NCI-H128 (cell line): ENCODE measurements around the gene ZBTB44.
"Not testable (repeated sequence)": the region's sequence is repeated elsewhere in the genome, so short reads cannot be mapped to it uniquely, and the experiment has no call there.

ENCODE experiments used
- DNase-seq: peaks from one replicate; lab custom pipeline; 2025; ENCODE audit not compliant: unreplicated experiment; lab: John Stamatoyannopoulos, UW

ZBTB44 gene

DNA sequence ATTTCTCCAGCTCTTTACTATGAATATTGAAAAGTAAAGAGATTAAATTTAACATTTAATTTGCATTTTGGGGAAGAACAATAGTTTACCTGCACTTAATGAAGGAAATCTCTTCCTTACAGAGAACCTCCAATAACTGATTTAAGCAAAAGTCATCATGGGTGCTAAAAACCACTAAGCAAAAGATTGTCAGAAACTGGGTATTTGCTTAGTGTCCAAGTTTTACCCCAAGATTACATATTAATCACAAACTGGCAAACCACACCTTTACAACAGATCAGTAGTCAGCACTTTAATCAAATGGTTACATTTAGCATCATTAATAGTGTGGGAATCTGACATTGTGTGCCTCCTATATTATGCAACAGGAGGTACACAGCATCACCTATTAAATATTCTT, 2.7 kb downstream of the ZBTB44 start:
- no peak for DNase-seq

DNA sequence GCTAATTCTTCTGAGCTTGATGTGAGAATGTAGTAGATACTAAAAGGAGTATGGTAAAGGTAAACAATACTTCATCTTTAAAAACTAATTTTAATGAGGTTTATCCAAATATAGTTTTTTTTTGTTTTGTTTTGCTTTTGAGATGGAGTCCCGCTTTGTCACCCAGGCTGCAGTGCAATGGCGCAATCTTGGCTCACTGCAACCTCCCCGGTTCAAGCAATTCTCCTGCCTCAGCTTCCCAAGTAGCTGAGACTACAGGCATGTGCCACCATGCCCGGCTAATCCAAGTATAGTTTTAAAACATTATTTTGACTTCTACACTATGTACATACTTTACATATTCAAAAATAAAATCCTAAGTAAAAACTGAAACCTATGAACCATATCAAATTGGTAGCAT, 4.1 kb downstream of the ZBTB44 start:
- DNase-seq: no peak

DNA sequence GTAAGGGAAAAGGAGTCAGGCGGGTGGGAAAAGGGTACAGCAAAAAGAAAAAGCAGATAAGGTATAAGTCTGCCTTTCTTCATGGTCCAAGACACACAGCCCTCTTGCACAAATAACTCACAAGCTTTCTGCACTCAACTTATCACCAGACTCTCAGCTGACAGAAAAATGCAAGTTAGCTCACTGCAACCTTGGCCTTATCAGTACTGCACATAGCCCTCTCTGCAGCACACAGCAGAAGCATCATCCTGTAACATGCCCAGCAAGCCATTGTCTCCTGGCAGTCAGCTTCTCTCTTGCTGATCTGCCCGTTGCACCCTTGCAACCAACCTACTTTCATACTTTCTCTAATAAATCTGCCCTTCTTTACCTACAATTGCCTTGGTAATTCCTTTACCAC, 5.8 kb downstream of the ZBTB44 start:
- DNase-seq: no peak

DNA sequence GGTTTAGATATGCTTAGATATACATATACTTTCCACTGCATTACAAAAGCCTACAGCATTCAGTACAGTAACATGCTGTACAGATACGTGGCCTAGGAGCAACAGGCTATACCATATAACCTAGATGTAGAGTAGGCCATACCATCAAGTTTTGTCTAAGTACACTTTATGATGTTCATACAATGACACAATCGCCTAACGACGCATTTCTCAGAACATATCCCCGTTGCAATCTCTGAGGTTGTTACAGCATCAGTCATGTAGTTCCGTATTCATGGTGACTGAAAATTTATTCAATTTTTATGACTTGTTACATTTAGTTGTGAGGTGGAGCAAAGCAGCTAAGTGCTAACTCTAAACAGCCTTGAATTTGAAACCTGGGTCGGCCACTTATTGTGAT, 6.7 kb downstream of the ZBTB44 start:
- no peak for DNase-seq

DNA sequence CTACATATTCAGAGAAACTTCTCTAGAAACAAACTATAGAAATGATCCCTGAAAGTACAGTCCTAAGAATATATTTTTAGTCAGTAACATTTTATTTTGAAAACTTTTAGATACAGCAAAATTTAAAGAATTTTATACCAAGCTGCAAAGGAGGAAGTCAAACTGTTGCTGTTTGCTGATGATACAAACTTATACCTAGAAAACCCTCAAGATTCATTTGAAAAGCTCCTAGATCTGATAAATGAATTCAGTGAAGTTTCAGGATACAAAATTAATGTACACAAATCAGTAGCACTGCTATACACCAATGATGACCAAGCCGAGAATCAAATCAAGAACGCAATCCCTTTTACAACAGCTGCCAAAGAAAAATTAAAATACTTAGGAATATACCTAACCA, 10.1 kb downstream of the ZBTB44 start:
- DNase-seq: no peak

DNA sequence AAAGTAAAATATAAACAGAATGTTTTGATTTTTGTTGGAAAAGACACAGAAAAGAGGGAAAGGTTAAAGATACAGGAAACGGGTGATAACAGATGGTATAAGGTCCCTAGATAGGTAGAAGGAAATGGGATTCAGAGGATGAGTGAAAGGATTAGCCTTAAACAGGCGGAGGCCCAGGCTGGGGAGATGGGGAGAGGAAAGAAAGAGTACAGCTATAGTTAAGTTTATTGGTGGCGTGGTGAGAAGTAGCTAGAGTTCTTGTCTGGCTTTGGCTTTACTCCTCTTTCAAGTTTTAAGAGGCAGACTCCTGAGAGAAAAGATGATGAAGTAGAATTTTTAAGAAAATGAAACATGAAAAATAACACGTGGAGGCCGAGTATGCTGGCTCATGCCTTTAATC, 13.7 kb downstream of the ZBTB44 start:
- no peak for DNase-seq

DNA sequence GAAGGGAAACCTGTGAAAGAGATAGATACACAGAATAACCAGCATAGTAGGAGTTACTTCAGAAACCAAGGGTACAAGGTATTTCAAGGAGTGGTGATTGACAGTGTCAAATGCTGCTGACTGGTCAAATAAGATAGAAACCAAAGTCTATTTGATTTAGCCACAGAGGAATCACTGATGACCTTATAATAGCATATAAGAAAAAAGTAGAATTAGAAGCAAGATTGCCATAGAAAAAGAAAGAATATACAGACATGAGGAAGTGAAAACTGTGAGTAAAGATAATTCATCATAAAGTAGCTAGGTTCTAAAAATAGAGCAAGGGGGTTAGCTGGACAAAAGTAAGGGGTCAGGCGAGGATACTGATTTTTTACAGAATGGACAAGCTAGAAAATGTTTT, 14.2 kb downstream of the ZBTB44 start:
- DNase-seq: no peak

DNA sequence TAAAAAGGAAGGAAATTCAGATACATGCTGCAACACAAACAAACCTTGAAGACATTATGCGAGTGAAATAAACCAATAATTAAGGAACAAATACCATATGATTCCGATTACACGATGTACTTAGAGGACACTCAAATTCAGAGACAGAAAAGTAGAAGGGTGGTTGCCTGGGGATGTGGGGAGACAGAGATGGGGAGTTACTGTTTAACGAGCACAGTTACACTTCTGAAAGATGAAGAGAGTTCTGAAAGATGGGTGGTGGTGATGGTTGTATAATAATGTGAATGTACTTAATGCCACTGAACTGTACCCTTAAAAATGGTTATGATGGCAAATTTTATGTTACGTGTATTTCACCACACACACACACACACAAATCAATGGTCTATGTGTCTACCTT, 14.7 kb downstream of the ZBTB44 start:
- DNase-seq: no peak

DNA sequence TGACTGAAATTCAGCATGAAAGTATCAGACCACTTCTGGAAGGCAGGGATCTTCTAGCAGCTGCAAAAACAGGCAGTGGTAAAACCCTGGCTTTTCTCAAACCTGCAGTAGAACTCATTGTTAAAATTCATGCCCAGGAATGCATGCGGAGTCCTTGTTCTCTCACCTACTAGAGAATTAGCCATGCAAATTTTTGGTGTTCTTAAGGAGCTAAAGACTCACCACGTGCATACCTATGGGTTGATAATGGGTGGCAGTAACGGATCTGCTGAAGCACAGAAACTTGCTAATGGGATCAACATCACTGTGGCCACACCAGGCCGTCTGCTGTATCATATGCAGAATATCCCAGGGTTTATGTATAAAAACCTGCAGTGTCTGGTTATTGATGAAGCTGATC, 19.1 kb downstream of the ZBTB44 start:
- no peak for DNase-seq

DNA sequence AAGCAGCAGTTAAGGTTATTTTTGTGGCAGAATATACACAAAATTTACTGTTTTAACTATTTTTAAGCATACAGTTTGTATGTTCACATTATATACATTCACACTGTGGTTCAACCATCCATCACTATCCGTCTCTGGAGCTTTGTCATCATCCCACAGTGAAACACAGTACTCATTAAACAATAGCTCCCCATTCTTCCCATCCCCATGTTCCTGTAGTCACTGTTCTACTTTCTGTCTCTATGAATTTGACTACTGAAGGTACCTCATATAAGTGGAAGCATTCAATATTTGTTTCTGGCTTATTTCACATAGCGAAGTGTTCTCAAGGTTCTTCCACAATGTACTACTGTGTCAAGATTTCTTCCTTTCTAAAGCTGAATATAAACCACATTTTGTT, 32.6 kb downstream of the ZBTB44 start:
- no peak for DNase-seq

DNA sequence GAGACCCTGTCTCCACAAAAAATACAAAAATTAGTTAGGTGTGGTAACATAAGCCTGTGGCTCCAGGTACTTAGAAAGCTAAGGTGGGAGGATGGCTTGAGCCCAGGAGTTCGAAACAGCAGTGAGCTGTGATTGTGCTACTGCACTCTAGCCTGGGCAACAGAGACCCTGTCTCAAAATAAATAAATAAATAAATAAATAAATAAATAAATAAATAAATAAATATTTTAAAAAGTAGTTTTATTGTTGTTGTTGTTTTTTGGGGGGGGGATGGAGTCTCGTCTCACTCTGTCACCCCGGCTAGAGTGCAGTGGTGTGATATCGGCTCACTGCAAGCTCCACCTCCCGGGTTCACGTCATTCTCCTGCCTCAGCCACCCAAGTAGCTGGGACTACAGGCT, 33.4 kb downstream of the ZBTB44 start:
- not testable (repeated sequence) for DNase-seq

DNA sequence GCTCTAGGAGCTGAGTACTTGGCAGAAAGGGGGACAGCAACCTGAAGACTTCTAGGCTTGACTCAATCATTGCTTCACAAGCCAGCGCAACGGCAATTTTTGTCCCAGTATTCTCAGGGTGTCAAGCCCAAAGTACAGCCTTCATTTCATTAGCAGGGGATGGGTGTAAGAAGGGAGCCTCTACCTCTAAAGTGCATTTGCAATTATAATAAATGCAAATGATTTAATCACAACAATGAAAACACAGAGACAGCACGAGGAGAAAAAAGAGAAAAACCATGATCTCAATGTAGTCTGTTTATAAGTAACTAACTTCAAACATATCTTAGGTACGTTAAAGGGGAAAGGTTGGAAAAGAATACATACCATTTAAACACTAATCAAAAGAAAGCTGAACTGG, 34.7 kb downstream of the ZBTB44 start:
- DNase-seq: no peak

DNA sequence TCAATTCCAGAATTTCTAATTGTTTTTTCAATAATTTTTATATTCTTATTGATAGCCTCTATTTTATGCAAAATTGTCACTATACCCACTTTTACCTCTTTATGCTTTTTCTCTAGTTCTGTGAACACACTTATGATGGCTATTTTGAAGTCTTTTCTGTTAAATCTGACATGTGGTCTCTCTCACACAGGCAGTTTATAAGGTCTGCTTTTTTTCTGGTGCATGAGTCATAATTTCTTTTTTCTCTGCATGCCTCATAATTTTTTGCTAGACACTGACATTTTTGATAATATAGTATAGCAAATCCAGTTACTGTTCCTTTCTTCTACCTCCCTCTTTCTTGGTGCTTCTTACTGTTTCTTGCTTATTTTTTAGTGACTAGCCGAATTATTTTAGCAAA, 36.0 kb downstream of the ZBTB44 start:
- DNase-seq: no peak

DNA sequence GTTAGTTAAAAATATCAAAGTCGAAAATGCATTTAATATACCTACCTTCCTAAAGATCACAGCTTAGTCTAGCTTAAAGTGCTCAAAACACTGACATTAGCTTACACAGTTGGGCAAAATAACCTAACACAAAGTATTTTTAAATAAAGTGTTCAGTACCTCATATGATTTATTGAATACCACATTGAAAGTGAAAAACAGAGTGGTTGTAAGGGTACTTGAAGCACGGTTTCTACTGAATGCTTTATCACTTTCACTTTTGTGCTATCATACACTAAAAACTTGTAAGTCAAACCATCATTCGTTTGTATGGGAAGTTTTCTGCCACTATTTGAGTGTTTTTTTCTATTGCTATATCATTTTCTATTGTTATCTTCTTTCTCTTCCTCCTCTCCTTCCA, 36.6 kb downstream of the ZBTB44 start:
- no peak for DNase-seq

DNA sequence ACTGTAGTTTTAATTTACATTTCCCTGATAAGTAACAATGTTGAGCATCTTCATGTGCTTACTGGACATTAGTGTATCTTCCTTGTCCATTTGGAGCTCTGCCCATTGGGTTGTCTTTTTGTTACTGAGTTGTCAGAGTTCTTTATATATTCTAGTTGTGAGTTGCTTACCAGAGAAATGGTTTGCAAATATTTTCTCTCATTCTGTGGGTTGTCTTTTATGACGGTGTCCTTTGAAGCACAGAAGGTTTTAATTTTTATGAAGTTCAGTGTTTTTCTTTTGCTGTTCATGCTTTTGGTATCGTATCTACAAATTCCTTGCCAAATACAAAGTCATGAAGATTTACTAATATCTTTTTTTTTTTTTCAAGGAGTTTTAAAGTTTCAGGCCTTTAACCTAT, 42.4 kb downstream of the ZBTB44 start:
- no peak for DNase-seq

DNA sequence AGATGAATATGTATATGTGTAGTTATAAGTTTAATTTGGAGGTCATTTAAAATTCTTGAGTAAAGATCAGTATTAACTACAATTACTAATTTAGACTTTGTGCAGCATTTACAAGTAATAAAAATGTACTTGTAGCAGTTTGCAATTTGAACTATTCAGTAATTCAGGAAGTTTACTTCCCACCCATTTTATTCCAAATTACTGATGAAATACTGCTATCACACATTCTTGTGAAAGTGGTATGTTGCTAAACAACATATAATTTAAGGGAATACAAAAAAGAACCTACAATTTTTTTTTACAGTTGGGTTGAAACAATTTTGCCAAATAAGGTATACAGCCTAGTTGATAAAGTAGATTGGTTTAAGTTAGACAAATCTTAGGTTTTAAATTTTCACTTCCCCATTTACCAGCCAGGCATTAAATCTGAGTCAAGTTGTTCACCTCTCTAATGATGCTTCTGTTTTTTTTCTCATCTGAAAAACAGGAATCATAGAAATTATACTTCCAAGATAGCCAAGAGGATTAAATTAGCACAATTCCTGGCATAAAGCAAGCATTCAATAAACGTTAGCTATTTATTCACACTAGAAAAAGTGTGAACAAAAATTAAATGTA, 45.3 kb downstream of the ZBTB44 start:
- DNase-seq: no peak

DNA sequence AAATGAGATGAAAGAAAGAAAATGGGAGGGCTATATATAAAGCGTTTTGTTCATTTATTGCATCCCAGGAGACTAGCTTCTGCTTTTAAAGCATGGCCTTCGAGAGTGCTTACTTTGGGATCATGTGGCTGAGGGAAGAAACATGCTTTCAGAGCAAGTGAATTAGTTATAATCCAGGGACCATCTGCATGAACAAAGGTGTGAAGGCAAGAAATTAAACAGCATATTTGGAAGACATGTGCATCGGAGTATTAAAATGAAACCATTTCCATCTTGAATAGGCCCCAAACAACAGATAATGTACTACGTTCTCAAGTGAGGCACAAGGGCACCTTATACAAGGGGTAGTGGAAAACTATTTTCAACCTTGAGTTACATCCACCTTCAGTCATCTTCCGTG, 51.4 kb downstream of the ZBTB44 start:
- no peak for DNase-seq

DNA sequence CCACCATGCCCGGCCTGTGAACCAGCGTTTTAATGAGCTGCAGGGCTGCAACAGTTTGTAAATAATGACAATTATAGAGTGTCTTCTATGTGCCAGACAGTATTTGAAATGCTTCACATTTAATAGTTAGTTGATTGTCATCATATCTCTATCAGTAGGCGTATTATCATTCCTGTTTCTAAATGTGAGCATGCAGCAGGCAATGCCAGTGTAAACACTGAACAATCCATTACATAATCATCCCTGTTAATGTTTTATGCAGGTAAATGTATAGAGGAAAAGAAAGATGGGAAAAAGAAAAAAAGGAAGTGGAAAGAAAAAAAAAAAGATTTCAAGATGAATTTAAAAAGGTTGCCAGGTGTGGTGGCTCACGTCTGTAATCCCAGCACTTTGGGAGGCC, 52.3 kb downstream of the ZBTB44 start:
- DNase-seq: no peak

DNA sequence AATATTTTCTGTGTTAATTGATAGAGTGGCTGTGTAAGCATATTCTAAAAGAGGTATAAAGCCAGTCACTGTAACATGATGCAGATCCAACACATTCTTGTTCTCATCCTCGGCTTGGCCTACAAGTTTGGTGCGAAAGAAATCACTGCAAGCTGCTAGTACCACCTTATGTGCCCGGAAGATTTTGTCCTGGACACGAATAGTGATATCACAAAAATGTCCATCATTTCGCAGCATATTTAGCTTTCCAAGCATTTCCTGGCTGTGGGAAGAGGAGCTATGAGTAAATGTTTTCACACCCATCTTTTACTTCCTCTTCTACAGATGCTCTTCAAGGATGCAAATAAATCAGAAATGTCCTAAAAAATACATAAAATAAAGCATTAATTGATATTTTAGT, 53.1 kb downstream of the ZBTB44 start:
- no peak for DNase-seq

DNA sequence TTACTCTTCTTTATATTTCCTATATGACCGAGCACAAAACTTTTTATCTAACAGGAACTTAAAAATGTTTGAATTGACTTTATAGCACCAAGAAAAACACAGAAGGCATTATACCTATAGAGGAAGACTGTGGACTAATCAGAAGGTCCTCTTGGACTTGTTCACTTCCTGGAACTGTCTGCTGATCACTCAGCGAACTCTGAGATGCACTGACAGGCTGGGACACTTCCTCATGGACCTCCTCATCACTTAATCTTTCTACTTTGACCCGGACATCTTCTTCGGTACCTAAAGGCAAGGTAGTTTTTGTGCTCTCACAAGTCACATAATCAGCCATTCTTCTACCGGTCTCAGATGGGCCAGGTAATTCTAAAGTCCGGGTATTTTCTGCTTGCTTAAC, 54.0 kb downstream of the ZBTB44 start:
- no peak for DNase-seq

DNA sequence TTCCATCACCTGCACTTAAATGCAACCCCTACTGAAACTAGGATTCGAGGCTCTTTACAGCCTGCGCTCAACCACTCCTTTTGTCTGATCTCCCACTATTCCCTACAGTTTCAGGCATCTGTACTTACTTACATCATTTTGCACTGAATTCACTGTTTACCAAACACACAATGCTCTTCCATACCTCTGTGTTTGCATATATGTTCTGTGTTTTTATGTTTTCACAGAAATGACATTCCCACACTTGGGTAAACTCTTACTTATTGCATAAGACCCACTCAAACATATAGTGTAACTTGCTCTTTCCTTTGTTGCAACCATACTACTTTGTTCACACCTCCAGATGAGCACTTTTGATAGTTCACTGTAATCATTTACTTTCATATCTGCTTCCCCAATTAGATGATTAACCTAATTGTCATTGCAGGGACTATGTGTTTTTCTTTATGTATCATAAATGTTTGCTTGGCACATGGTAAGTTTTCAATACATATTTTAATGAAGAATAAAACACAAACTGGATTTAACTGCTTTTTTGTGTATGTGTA, 54.6 kb downstream of the ZBTB44 start:
- DNase-seq: no peak

DNA sequence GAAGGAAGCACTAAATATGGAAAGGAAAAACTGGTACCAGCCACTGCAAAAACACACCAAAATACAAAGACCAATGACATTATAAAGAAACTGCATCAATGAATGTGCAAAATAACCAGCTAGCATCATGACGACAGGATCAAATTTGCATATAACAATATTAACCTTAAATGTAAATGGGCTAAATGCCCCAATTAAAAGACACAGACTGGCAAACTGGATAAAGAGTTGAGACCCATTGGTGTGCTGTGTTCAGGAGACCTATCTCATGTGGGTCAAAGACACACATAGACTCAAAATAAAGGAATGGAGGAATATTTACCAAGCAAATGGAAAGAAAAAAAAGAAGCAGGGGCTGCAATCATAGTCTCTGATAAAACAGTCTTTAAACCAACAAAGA, 63.0 kb downstream of the ZBTB44 start:
- DNase-seq: not testable (repeated sequence)

DNA sequence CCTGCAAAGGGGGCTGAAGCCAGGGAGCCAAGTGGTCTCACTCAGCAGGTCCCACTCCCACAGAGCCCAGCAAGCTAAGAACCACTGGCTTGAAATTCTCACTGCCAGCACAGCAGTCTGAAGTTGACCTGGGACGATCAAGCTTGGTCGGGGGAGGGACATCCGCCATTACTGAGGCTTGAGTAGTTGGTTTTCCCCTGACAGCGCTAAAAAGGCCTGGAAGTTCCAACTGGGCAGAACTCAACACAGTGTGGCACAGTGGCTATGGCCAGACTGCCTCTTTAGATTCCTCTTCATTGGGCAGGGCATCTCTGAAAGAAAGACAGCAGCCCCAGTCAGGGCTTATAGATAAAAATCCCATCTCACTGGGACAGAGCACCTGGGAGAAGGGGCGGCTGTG, 64.8 kb downstream of the ZBTB44 start:
- DNase-seq: not testable (repeated sequence)

DNA sequence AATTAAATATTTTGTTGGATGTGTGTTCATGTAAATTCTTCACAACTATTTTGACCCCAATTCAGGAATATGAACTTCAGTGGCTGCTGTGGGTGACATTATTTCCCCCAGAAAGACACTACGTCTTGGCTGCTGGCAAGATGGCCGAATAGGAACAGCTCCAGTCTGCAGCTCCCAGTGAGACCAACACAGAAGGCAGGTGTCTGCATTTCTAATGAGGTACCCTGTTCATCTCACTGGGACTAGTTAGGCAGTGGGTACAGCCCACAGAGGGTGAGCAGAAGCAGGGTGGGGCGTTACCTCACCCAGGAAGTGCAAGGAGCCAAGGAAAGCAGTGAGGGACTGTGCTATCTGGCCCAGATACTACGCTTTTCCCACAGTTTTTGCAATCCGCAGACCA, 65.3 kb downstream of the ZBTB44 start:
- DNase-seq: no peak
